HL-60 (cell line): ENCODE measurements around the gene NAB2.

Experiments used
- DNase-seq, 2 experiments: peaks; one replicate each; pipeline ENCODE4 v3.0.0-alpha.2; 2010 to 2020; ENCODE audit warnings: low read depth in 1 of 2, low spot score in 1 of 2
- H3K27ac ChIP-seq: fragments of 250-450 bp; sonication (Bioruptor Pico); replicated peaks from 2 replicates; pipeline ENCODE4 v1.5.1; 2020; ENCODE audit warnings: mild to moderate bottlenecking, moderate library complexity
- H3K27me3 ChIP-seq: fragments of 250-450 bp; sonication (Bioruptor Pico); 2 replicates; pipeline ENCODE4 v1.5.1; 2021; ENCODE audit warnings: mild to moderate bottlenecking, moderate library complexity; ENCODE audit not compliant: insufficient read depth, poor library complexity, severe bottlenecking
- H3K4me3 ChIP-seq: replicated peaks from 2 replicates; pipeline ENCODE4 v1.5.1; 2011; ENCODE audit warnings: mild to moderate bottlenecking, control low read depth, low read length; ENCODE audit not compliant: insufficient read depth
- GABPA ChIP-seq: IDR thresholded peaks from 2 replicates; pipeline ENCODE4 v1.6.1; 2012; ENCODE audit warnings: low read depth
- POLR2AphosphoS5 ChIP-seq: IDR thresholded peaks from 2 replicates; pipeline ENCODE4 v1.6.1; 2012; ENCODE audit warnings: low read depth
- SPI1 ChIP-seq: IDR thresholded peaks from 2 replicates; pipeline ENCODE4 v1.6.1; 2012; ENCODE audit warnings: low read depth, mild to moderate bottlenecking, borderline replicate concordance
- TF ChIP-seq, protein P1 (sequence below): IDR thresholded peaks from 2 replicates; pipeline ENCODE4 v1.6.1; 2012; ENCODE audit warnings: low read depth; ENCODE audit not compliant: insufficient replicate concordance
- TF ChIP-seq, protein P2 (sequence below): IDR thresholded peaks from one replicate; pipeline ENCODE4 v1.5.1; 2011; ENCODE audit warnings: low read length, control low read depth, inconsistent platforms; ENCODE audit not compliant: insufficient read depth

The NAB2 gene

DNA sequence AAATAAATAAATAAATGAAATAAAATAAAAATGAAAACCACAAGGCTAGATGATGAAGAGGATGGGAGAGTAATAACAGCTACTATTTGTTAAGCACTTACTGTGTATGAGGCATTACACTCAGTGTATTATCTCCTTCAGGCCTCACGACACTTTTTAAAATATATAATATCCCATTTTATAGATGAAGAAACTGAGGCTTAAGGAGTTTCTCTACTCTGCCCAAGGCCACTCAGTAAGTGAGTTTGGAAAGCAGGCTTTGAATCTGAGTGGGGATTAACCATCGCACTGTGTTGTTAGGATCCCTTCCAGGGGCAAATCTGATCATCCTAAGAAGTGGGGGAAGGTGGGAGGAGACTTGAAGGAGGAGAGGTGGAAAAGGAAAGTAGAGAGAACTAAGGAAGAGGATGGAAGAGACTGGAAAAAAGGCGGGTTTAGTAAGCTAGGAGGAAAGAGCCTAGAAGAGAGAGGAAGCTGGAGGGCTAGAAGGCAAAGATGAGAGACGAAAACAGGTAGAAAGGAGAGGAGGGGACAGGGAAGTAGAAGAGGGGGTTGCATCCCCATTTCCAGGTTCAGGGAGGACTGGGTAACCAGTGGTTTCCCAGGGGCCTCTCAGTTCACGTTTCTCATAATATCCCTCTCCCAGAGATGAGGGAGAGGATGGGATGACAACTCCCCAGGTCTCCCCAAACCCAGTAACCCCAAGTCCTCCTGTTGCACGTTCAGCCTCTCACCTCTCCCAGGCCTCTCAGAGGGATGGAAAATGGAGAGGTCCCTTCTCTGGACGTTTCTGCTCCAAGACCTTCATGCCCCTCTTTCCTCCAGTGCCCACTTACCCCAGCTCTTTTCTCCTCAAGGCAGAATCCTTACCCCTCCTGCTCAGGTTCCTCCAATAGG lies 20.5 kb downstream of the NAB2 start:
- peak overlapping the region; percentile 98 for H3K27ac ChIP-seq
- no peaks in the 10 kb centered on the region for H3K27me3 ChIP-seq
- H3K4me3 ChIP-seq: peak overlapping the region; percentile 67
- TF ChIP-seq, protein P1, sequence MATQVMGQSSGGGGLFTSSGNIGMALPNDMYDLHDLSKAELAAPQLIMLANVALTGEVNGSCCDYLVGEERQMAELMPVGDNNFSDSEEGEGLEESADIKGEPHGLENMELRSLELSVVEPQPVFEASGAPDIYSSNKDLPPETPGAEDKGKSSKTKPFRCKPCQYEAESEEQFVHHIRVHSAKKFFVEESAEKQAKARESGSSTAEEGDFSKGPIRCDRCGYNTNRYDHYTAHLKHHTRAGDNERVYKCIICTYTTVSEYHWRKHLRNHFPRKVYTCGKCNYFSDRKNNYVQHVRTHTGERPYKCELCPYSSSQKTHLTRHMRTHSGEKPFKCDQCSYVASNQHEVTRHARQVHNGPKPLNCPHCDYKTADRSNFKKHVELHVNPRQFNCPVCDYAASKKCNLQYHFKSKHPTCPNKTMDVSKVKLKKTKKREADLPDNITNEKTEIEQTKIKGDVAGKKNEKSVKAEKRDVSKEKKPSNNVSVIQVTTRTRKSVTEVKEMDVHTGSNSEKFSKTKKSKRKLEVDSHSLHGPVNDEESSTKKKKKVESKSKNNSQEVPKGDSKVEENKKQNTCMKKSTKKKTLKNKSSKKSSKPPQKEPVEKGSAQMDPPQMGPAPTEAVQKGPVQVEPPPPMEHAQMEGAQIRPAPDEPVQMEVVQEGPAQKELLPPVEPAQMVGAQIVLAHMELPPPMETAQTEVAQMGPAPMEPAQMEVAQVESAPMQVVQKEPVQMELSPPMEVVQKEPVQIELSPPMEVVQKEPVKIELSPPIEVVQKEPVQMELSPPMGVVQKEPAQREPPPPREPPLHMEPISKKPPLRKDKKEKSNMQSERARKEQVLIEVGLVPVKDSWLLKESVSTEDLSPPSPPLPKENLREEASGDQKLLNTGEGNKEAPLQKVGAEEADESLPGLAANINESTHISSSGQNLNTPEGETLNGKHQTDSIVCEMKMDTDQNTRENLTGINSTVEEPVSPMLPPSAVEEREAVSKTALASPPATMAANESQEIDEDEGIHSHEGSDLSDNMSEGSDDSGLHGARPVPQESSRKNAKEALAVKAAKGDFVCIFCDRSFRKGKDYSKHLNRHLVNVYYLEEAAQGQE: no peak
- TF ChIP-seq GABPA: no peak
- TF ChIP-seq, protein P2, sequence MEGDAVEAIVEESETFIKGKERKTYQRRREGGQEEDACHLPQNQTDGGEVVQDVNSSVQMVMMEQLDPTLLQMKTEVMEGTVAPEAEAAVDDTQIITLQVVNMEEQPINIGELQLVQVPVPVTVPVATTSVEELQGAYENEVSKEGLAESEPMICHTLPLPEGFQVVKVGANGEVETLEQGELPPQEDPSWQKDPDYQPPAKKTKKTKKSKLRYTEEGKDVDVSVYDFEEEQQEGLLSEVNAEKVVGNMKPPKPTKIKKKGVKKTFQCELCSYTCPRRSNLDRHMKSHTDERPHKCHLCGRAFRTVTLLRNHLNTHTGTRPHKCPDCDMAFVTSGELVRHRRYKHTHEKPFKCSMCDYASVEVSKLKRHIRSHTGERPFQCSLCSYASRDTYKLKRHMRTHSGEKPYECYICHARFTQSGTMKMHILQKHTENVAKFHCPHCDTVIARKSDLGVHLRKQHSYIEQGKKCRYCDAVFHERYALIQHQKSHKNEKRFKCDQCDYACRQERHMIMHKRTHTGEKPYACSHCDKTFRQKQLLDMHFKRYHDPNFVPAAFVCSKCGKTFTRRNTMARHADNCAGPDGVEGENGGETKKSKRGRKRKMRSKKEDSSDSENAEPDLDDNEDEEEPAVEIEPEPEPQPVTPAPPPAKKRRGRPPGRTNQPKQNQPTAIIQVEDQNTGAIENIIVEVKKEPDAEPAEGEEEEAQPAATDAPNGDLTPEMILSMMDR: no peak
- no peak for DNase-seq

DNA sequence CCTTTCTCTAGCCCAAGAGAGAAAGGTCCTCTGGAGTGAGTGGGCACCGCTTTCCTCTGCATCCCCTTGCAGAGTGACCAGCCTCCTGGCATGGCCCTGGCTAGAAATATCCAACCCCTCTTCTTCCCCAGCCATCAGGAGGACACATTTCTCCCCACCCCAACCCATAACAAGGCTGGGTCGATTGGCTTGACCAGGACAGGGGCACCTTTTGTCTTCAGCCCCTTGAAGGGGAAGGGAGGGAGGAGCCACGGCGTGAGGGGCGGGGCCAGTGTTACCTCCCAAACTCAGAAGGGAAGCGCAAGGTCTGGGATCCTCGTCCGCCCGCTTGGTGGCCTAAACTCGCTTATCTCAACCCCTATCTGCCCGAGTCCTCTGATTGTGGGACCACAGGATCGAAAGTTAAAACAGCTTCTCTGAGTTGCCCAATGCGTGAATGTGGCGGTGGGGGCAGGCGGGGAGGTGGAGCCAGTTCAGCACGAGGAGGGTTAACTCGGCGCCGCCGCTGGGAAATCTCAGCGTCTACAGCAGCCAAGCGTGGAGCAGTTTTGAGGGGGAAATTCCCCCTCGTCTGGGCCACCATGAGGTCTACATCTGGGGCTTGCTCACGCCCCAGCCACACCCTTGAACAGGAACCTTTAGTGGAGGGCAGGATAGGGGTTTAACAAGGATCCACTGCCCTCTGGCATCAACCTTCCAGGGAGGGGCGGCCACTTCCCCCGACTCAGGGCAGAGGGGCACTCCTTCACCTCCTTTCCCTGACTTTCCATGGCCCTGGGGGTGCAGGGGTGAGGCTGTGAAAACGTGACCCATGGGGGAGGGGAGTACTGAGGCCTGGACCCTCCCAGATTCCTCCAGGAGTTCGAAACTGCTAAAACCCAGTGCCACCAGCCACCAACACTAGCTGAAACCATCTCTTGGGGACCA lies 21.5 kb downstream of the NAB2 start:
- Histone ChIP-seq H3K27ac (peak overlapping the region; percentile 98), H3K4me3 (peak overlapping the region; percentile 67), H3K27me3 (no peaks in the 10 kb centered on the region)
- peak; percentile 43 for TF ChIP-seq POLR2AphosphoS5
- TF ChIP-seq, protein P1: no peak
- TF ChIP-seq, protein P2: no peak
- TF ChIP-seq GABPA: peak; percentile 11; the same call in 1 of the 2 replicates
- peak; percentile 37; the same call in 1 of the 2 replicates for TF ChIP-seq SPI1
- peak; percentile 86 to 87 for DNase-seq

DNA sequence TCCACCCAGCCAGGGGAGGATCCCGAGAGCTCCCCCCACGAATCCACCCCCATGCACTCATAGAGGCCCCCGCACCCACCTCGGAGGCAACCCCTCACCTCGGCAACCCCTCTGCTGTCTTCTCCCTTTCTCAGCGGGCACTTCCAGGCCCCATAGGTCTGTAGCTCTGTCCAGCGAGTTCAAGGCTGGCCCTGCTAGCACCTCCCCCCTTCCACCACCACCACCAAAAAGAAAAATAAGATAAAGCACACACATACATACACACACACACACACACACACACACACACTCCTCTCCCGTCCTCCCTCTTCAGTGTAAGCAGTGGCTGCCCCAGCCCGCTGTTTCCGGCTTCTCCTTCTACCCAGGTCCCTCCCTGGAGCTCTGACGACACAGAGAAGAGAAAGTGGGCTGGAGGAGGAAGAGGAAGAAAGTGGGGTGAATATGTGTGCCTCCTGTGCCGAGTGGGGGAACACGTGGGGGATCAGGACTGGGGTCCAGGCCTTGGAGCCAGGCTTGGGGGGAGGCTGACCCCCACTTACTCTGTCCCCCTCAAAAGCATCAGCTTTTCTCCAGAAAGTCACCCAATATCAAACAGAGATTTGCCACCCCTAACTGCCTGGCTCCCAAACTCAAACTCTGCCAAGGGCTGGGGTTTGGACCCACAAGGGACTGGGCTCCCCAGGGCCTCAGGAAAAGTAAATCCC lies 22.3 kb downstream of the NAB2 start, which contains the start of gene STAT6:
Gene STAT6 (minus strand): TSS at position 332 of the 704 bp plus-strand sequence. CDS start 3,084 bp downstream, outside the sequence.
- H3K27ac ChIP-seq: peak within 1 kb of the TSS; percentile 98
- TF ChIP-seq, protein P2: no peak
- TF ChIP-seq GABPA (peak; percentile 55), SPI1 (peak; percentile 59; the same call in 1 of the 2 replicates), POLR2AphosphoS5 (peak; percentile 86)
- TF ChIP-seq, protein P1: peak; percentile 14
- no peaks in the 10 kb centered on the region for H3K27me3 ChIP-seq
- peak; percentile 94 to 96 for DNase-seq
- peak within 1 kb of the TSS; percentile 67 for H3K4me3 ChIP-seq
